NCI-H1105 treated with DMSO at 0.1 percent for 48 hours (cell line): ENCODE data around the gene RAD51AP2.
"Not testable (repeated sequence)": the region's sequence is repeated elsewhere in the genome, so short reads cannot be mapped to it uniquely, and the experiment has no call there.

Experiments used
- DNase-seq: peaks from one replicate; lab custom pipeline; 2025; lab: John Stamatoyannopoulos, UW

The RAD51AP2 gene

DNA sequence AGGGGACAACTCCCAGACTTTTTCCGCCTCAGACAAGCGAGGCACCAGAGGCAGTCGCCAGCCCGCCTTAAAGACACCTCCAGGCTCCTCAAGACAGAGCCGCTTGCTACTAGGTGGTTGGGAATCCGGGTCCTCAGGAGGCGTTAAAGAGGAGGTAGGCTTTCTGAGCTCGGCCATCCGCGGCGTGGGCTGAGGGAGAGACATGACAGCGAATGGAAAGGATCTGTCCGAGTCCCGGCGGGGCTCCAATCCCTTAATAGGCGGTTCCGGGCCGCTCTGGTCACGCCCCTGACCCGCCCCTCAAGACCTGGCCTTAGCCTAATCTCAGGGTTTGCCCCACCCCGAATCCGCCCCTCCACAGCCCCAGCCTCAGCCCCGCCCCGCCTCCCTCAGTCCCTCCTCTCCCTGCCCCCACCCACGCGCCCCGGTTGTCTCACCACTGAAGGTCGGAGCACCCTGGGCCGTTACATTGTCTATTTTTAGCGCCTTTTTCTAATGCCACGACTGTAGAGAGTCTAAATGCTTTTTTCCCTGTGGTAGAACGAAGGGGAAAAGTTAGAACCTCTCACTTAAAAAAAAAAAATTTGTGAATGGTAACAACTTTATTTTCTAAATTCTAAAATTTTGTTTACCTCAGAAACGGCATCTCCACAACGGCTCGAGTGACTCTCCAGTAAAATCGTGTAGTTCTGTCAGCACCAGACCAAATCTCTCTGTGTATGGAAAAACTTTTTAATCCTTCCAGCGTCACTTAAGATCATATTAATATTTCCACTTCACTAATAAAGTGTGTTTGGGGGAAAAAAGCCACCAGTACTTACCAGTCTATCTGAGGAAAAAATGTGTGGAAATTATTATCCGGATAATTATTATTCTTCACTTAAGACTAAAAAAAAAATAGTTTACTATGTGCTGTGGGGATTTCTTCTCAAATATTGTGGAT, at the start of gene RAD51AP2:
Gene RAD51AP2 (minus strand): TSS at position 229 of the 943 bp plus-strand sequence. CDS start 25 bp downstream, at position 204.
- DNase-seq: peak; percentile 46

DNA sequence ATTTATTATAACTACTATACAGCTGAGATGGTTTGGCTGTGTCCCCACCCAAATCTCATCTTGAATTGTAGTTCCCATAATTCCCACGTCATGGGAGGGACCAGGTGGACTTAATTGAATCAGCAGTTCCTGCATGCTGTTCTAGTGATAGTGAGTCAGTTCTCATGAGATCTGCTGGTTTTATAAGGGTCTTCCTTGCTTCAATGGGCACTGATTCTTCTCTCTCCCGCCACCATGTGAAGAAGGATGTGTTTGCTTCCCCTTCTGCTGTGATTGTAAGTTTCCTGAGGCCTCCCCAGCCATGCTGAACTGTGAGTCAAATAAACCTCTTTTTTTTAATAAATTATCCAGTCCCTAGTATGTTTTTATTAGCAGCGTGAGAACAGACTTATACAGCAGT, 47.5 kb upstream of the RAD51AP2 start:
- not testable (repeated sequence) for DNase-seq

DNA sequence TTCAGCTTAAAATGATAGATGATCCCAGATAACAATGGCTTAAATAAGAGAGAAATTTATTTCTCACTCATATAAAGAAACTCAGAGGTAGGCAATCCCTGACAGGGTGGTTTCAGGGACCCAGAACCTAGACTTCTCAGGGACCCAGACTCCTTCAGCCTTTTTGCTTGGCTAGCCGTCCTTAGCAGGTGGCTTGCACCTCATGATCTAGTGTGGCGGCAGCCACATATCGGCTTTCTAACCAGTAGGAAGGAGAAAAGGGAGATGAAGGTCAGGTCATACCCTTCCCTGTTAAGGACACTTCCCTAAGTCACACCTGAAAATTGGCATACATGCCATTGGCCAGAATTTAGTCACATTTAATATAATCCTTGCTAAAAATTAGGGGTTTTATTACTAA, 40.6 kb upstream of the RAD51AP2 start:
- DNase-seq: no peak

DNA sequence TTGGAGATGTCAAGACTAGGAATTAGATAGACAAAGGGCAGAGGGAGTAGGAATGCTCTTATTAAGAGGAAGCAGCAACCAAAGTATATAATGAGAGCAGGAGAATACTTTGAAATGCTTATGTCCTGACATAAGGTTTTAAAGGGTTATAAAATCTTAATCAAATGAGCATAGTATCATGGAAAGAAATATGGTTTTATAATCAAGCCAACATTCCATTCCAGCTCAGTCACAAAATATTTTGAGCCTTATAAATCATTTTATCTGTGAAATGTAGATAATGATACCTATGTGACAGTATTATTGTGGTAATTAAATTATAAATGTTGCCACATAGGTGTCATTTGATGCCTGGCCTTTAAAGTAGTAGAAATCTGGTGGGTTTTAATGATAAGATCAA, 39.8 kb upstream of the RAD51AP2 start:
- no peak for DNase-seq

DNA sequence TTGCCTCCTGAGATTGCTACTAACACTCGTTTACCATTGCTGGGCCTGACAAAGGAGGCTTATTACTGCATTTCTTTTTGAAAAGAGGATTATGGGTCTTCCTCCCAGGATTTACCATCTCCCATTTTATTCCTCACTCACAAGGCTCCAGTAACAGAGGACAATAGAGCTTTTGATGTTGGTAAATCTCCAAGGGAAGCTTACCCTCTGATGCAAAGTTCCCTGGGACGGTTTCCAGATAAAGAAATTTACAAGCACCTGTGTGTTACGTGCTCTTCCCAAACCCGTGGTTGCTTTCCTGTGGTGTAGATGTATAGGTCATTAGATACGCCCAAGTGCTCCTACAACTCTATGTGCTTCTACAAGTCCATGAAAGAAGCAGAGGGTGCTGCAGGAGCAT, 39.4 kb upstream of the RAD51AP2 start:
- no peak for DNase-seq

DNA sequence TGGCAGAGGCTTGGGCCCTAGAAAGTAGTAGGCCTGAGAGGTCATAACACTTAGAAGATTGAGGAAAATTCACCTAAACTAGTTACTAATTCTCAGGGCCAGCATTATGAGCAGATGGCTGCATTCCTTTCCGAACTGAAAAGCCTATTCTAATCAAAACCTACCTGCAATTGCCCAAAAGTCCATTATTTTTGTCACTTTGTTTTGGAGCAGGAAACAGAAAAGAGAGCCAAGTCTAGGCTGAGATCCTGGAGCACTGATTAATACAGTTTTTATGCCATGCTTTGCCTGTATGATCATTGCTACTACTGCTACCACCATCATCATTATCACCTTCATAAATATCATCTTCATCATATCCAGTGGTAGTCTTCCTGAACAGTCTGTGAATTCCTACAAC, 36.9 kb upstream of the RAD51AP2 start:
- DNase-seq: no peak

DNA sequence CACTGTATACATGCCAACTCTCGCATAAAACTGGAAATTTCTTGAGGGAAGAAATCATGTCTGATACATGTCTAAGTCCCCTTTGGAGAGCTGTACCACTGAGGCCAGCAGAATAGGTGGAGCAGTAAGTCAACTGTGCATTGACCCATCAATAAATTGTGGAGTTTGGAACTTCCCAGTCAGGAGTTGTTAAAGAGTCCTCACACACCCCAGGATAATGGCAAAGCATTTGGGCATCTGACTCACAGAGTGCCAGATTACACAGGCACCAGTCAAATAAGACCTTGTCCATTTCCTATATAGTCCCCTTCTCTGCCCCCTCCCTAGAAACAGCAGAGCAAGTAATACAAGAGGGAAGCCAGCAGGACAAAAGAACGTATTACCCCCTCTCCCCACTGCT, 32.7 kb upstream of the RAD51AP2 start:
- DNase-seq: no peak

DNA sequence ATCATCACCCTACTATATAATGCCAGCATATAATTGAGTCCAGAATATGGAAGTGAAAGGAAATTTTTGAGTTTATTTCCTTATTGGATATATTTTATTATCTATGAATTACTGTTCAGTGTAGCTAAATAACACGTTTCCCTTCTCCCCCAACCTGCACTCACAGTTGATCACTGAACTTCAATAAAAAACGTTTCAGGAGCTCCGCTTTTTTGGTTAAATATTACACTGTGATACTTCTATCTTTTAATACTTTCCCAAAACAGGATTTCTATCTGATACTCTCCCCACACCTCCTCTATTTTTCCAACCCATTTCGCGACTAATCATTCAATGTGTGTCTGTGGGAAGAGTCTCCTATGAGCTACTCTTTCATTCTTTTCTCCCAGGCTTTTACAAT, 29.5 kb upstream of the RAD51AP2 start:
- DNase-seq: no peak

DNA sequence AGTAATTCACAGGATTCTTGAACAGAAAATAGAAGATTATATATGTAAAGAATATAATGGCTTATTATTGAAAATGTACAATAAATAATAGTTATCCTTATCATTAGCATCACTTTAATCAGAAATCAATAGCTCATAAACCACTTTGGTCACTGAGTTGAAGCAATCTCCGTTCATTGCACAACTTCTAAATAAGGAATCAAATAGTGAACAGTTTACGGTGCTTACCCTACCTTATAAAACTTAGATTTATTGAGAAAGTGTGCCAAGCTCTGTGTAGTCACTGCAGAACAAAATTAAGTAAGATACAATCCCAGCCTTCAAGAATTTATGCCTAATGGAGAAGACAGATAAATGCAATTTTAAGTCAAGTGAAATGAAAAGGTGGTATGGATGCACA, 29.0 kb upstream of the RAD51AP2 start:
- DNase-seq: no peak

DNA sequence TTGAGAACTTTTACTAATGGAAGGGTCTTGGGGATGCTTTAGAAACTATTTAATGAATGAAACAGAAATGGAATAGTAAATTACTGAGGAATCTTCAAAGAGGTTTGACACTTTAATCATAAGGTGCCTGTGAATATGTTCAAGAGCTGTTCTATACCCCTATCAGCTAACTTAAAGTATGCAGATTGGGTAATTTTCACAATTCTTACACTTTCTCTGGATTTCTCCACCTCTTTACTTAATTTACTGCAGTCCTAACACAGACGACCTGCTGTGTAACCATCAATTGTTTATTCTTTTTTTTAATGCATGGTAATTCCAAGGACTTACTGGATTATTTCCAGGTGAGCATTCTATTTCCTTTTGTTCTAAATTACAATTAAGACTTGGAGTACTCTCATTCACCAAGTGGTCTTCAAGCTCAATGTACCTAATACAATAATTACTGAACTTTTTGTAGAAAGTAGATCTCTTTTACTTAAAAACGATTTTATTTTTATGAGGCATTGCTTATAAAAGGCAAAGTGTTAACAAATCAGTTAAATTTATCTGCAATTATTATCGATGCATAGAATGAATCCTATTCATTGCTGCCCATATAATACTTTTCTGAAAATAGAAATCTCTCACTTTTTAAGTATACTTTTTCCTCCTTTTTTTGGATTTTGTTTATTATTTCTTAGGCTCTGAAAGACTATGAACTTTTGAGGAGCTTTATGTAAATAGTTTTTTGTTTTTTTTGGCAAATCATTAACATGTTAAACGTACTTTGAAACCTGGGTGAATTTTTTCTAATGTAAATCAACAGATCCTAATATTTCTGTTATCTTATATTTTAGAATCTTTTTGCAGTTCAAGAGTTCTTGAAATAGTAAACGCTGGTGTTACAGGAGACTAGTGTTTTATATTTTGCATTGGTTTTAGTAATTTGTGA, 27.7 kb upstream of the RAD51AP2 start:
- no peak for DNase-seq

DNA sequence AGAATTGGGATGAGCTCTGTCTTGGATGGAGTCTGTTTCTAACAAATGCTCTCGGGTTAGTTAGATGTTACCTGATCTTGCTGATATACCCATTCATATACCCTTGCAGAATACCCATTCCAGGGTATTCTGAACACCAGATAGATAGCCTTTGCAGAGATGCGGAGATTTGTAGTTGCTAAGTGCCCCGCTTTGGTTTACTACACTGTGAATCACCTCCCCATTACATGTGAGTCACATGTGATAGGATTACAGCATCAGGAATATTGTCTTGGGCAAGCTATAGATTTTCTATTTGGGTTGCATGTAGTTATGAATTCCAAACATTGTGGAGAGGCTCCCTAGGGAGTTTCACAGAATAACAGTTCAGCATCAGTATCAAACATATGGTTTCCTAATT, 26.0 kb upstream of the RAD51AP2 start:
- DNase-seq: no peak

DNA sequence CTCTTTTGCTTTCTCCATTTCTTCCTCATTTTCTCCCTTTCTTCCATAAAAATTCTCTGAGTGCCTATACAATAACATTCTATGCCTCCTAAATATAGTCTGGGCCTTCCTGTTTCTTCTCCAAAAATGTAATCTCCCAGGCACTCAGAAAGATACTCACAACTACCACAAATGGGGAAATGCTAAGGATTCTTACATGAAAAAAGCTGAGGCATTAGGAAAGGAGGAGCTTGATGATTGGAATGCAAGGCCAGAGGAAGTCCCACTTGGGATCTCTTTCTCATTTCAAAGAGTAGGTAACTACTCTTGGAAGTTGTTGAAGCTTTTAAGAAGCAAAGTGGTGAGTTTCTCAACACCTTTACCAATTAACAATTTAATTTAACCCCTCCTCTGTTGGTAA, 25.6 kb upstream of the RAD51AP2 start:
- DNase-seq: no peak

DNA sequence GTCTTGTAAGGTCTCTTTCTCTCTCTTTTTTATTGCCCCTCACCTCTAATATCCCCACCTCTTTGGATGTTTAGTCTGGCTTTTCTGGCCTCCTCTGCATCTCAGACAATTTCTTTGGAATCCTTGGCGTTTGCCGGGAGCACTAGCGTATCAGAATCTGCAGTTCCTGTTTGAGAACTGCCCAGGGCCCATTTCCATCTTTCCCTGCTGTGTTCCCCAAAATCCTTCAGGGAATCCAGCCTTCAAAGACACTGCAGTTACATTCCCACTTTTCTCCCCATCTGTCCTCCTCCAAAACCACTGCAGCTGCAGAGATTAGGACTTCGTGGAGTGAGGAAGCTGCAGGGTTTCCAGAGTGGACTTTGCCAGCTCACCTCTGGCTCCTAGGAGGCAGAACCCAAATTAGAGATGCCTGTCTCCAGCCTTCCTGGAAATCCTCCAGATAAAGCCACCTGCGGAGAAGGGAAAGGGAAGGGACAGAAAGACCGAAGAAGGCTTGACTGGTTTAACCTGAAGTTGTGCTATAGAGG, 25.0 kb upstream of the RAD51AP2 start:
- no peak for DNase-seq

DNA sequence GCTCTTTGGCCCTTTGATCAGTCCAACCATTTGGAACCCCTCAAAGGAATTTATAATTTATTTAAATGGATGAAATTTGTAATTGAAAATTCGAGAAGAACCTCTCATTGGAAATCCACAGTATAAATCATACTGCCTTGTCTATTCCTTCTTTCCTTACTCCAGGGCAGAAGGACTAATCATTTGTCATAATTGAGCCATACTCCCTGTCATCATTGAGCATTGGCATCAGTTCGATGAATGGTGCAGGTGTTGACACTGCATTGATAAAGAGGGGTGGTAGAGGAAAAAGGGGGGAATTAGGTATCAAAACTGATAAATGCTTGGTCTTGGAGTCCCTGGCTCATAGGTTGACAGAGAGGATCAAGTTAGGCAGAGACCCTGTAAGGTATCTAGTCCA, 24.2 kb upstream of the RAD51AP2 start:
- DNase-seq: no peak

DNA sequence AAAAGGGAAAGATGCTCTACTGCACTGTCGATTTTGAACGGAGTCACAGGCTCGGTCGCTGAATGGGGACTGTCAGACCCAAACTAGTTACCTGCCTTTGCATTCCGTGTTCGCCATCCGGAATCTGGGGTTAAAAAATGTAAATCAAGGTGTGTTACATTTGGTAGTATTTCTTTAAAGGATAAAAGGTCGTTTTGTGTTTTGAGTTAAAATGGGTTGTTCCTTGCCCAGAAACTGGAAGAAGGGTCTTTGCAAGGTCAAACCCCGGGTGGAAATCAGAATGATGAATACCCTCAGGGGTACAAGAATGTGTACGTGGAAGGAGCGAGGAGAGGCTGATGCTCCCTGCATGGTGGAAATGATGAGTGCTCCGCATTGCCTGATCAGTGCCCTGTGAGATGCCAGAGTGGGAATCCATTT, 23.3 kb upstream of the RAD51AP2 start:
- DNase-seq: no peak

DNA sequence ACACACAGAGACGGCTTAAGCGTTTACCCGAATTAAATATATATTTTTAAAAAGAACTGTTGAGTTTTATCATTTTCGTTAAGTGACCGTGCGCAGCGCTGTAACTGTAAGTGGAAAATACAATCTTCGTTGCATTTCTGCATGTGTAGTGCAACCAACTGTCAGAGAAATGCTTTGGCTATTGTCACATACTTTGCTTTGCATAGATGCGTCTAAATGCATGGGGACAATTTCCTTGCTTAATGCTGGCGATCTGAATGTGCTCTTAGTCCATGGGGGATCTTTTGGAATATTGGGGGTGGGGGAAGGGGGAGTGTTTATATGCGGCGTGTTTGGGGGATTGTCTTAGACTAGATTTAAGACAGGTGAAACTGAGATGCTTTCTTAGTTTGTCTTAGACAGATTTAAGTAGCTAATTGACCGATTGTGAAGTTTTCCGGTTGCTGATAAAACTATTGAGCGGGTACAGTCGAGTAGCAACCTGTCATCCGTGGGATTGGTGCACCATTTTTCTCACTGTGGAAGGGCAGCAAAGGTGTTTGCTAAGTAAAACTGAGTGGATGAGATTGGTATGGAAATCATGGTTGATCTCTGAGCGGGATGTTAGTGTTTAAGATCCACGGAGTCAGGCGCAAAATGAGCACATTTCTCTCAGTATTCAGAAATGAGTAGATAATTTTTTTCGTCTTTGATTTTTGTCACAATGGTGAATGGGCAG, 22.7 kb upstream of the RAD51AP2 start:
- no peak for DNase-seq

DNA sequence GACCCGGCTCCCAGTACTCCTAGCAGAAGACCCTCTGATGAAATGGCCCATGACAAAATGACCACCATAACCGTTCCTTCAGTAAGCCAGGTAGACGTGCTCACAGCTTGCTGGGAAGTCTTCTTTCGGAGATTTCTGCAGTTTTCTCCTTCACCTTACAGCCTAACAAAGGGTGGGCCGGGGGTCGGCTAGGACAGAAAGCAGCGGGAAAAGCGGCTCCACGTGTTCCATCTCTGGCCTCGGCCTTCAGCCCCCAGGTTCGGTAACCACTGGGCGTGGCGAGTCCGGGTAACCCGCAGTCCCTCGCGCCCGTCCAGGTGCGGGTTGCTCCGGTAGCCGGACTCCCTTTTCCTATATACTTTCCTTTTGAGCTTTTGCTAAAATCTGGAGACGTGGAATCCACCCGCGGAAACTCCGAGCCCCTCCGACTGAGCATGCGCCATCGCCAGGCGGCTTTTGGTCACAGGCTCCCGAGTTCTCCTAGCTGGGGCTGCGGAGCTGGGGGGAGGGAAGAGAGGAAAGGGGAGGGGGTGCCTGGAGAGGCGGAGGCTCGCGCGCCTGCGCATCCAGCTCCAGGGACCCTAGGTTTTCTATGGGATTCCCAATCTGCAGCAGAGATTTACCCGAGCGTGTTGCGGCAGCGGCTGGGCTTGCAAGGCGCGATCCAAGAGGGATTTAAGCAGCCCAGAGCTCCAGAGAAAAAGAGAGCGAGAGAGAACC, 22.0 kb upstream of the RAD51AP2 start, which contains the start of gene VSNL1:
Gene VSNL1 (plus strand): TSS at position 604 of the 720 bp plus-strand sequence. CDS start 51,379 bp downstream, outside the sequence.
- peak; percentile 89 for DNase-seq

DNA sequence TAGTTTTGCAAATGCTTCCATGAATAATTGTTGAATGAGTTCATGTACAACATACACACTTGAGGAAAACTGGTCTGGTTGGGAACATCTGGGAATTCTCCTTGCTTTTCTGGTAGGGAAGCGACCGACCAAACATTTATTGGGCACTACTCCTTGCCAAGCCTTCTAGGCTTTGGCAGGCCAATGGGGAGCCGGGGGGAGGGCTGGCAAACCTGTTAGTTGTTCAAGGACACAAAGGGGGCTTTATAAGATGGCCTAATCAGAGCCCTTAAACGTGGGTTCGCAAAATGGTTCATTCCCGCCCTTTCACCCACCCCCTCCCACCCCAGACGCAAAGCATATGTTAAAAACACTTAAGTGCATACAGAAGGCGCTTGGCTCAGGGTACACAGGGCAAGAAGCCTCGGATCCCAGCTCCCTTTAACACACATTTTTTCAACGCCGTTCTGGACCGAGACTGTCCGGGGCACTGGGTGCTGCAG, 21.4 kb upstream of the RAD51AP2 start:
- DNase-seq: peak; percentile 42

DNA sequence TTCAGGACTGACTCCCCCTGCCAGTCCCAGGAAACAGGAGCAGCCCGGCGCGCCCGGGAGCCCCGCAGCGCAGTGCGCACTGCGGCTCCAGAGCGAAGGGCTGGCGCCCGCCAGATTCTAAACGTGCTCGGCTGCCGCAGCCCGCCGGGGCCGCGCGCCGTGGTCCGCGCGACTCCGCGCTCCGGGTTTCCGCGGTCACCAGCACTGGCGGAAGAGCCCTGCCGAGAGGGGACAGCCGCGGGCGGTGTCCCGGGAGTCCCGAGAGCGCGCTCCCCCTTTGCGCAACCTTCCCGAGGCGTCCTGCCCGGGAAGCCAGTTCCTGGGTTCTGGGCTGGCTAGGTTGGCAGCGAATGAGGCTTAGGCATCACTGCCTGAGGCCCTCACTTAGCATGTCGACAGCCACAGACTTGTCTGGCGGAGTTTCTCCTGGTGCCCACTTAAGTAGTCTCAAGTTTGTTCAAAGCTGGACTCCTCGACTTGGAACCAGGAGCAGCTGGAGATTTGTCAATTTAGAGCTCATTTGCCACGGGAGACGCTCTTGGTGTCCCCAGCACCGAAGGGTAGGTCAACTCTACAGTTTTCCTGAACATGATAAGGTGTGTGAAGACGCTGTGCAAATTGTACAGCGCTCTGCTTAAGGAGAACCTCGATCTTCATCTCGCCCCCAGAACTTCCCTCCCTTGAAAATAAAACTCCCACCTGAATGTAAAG, 20.8 kb upstream of the RAD51AP2 start:
- DNase-seq: peak; percentile 66
